Body of pancreas (tissue), 4 donors: ENCODE measurements around the gene GPER1.

ENCODE experiments used
- CTCF ChIP-seq, 7 experiments: fragments of 450-650 bp in 4 of 7; fragments of 200-600 bp in 3 of 7; sonication (generic) in 3 of 7; IDR thresholded peaks; one replicate each; pipeline ENCODE4 v1.5.1; 2016 to 2019; ENCODE audit warnings: antibody characterized with exemption in 7 of 7
- POLR2A ChIP-seq, 3 donors: fragments of 450-650 bp; IDR thresholded peaks; one replicate each; pipeline ENCODE4 v1.6.1; 2016; ENCODE audit warnings: antibody characterized with exemption in 3 of 3, mild to moderate bottlenecking in 2 of 3

GRCh38 chr7:1119201-1119600, 31.3 kb downstream of the GPER1 start:
- TF ChIP-seq CTCF (IDR thresholded peaks at IDR 0.05), result no peak
- TF ChIP-seq POLR2A (IDR thresholded peaks at IDR 0.05), result no peak
